ENCODE results near the gene ARSB. TPM values are rescaled to one million over a fixed set of nuclear protein-coding genes. Genes with fewer than 3 reads are reported as not detected.

Gene ARSB
- total and polyA plus RNA-seq, 10 of the 15 experiments (the other 5 are each of a cell fraction or from before 2014, with no cell fraction given): 1.2 to 8.2 (median 6.1) TPM

DNA sequence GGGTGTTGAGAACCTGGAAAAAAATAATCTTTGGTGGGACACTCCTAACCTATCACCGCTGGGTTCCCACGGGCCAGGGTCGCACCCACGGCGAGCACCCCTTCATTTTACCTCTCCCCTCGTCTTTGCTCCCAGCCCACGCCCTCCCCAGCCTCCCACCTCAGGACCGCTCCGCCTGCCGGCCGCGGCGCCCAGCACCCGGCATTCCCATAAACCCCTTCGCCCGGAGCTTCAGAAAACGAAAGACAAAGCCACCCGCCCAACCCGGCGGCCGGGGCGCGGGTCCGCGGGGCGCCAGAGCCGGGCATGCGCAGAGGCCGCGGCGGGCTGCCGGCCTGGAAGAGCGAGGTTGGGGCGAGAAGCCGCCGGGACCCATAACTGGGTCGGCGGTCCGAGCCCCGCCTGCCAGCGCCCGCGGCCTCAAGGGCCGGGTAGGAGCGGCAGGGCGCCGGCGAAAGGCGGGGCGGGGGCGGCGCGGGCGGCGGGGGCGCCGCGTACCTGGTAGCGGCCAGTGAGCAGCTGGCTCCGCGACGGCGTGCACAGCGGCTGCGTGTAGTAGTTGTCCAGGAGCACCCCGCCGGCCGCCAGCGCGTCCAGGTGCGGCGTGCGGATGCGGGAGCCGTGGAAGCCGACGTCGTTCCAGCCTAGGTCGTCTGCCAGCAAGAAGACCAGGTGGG lies 533 bp downstream of the ARSB start (continued):
- no peak for TF ChIP-seq KLF5 (IDR thresholded peaks at IDR 0.05; ENCODE audit: partially characterized antibody)
- TF ChIP-seq TBL1XR1 (IDR thresholded peaks at IDR 0.05; ENCODE audit: low read depth, low read length): no peak
- TF ChIP-seq SUZ12 (IDR thresholded peaks at IDR 0.05; ENCODE audit: unreplicated experiment): no peak
- TF ChIP-seq POU2F2 (IDR thresholded peaks at IDR 0.05; ENCODE audit: borderline replicate concordance, low read depth, low read length): no peak; the same call in 2 of the 3 replicates
- no peak for TF ChIP-seq FOXM1 (IDR thresholded peaks at IDR 0.05; ENCODE audit: low read depth, low read length)
- no peak for TF ChIP-seq RCOR1 (conservative IDR thresholded peaks at IDR 0.05; ENCODE audit: low read depth, low read length)
- TF ChIP-seq CHD2 (IDR thresholded peaks at IDR 0.05; ENCODE audit: borderline replicate concordance, low read depth, low read length): no peak
- TF ChIP-seq ZNF24 (IDR thresholded peaks at IDR 0.05): no peak
- TF ChIP-seq MEF2B (IDR thresholded peaks at IDR 0.05; ENCODE audit: partially characterized antibody, poor library complexity, severe bottlenecking): no peak
- TF ChIP-seq RBBP5 (conservative IDR thresholded peaks at IDR 0.05): no peak
- TF ChIP-seq, protein P1, sequence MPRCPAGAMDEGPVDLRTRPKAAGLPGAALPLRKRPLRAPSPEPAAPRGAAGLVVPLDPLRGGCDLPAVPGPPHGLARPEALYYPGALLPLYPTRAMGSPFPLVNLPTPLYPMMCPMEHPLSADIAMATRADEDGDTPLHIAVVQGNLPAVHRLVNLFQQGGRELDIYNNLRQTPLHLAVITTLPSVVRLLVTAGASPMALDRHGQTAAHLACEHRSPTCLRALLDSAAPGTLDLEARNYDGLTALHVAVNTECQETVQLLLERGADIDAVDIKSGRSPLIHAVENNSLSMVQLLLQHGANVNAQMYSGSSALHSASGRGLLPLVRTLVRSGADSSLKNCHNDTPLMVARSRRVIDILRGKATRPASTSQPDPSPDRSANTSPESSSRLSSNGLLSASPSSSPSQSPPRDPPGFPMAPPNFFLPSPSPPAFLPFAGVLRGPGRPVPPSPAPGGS (IDR thresholded peaks at IDR 0.05; ENCODE audit: borderline replicate concordance, insufficient read depth, low read depth, low read length, poor library complexity, severe bottlenecking): no peak
- TF ChIP-seq, protein P2, sequence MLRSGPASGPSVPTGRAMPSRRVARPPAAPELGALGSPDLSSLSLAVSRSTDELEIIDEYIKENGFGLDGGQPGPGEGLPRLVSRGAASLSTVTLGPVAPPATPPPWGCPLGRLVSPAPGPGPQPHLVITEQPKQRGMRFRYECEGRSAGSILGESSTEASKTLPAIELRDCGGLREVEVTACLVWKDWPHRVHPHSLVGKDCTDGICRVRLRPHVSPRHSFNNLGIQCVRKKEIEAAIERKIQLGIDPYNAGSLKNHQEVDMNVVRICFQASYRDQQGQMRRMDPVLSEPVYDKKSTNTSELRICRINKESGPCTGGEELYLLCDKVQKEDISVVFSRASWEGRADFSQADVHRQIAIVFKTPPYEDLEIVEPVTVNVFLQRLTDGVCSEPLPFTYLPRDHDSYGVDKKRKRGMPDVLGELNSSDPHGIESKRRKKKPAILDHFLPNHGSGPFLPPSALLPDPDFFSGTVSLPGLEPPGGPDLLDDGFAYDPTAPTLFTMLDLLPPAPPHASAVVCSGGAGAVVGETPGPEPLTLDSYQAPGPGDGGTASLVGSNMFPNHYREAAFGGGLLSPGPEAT (IDR thresholded peaks at IDR 0.05; ENCODE audit: low read depth): 0 out of 2 replicates have a peak, but pooled peaks have one; percentile 27
- TF ChIP-seq, protein P3, sequence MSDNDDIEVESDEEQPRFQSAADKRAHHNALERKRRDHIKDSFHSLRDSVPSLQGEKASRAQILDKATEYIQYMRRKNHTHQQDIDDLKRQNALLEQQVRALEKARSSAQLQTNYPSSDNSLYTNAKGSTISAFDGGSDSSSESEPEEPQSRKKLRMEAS (IDR thresholded peaks at IDR 0.05; ENCODE audit: low read depth, low read length): no peak
- no peak for TF ChIP-seq BCL11A (IDR thresholded peaks at IDR 0.05; ENCODE audit: low read depth, low read length)
- TF ChIP-seq, protein P4, sequence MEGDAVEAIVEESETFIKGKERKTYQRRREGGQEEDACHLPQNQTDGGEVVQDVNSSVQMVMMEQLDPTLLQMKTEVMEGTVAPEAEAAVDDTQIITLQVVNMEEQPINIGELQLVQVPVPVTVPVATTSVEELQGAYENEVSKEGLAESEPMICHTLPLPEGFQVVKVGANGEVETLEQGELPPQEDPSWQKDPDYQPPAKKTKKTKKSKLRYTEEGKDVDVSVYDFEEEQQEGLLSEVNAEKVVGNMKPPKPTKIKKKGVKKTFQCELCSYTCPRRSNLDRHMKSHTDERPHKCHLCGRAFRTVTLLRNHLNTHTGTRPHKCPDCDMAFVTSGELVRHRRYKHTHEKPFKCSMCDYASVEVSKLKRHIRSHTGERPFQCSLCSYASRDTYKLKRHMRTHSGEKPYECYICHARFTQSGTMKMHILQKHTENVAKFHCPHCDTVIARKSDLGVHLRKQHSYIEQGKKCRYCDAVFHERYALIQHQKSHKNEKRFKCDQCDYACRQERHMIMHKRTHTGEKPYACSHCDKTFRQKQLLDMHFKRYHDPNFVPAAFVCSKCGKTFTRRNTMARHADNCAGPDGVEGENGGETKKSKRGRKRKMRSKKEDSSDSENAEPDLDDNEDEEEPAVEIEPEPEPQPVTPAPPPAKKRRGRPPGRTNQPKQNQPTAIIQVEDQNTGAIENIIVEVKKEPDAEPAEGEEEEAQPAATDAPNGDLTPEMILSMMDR (IDR thresholded peaks at IDR 0.05 in 2 of 3, conservative IDR thresholded peaks at IDR 0.05 in 1 of 3; ENCODE audit: control insufficient read depth in 2 of 3, extremely low read depth in 1 of 3, insufficient read depth in 1 of 3, low read depth in 3 of 3, low read length in 3 of 3): 0 out of 6 replicates have a peak, but pooled peaks of 2 of the 3 experiments have one; percentile 13 to 23

Measured in GM12878 (cell line).